MG63 (cell line): ENCODE results near the gene TLR9. TPM values are rescaled to one million over a fixed set of nuclear protein-coding genes. Genes with fewer than 3 reads are reported as not detected.
"Not testable (repeated sequence)": the region's sequence is repeated elsewhere in the genome, so short reads cannot be mapped to it uniquely, and the experiment has no call there.

ENCODE experiments used
- DNase-seq: peaks from one replicate; pipeline ENCODE4 v3.0.0-alpha.2; 2020
- H3K27me3 ChIP-seq: fragments of 250-450 bp; sonication (Bioruptor Pico); 2 replicates; pipeline ENCODE4 v1.5.1; 2020; ENCODE audit warnings: mild to moderate bottlenecking, moderate library complexity
- H3K36me3 ChIP-seq: fragments of 250-450 bp; sonication (Bioruptor Pico); 2 replicates; pipeline ENCODE4 v1.5.1; 2020; ENCODE audit warnings: mild to moderate bottlenecking, moderate library complexity
- H3K4me3 ChIP-seq: fragments of 250-450 bp; sonication (Bioruptor Pico); 2 replicates; pipeline ENCODE4 v1.5.1; 2020; ENCODE audit warnings: mild to moderate bottlenecking, moderate library complexity
- H3K9me3 ChIP-seq: fragments of 250-450 bp; sonication (Bioruptor Pico); 2 replicates; pipeline ENCODE4 v1.5.1; 2020; ENCODE audit warnings: mild to moderate bottlenecking, moderate library complexity
- total RNA-seq: library from RNA; depleted of rRNA; stranded (reverse); fragments of >200 nt; shearing (Covaris generic); gene quantifications from 2 replicates; pipeline ENCODE4 v1.2.3, GENCODE V29; 2014; ENCODE audit warnings: low replicate concordance

TLR9 gene
- total RNA-seq, 1 experiment from 2014 or later, result not detected

DNA sequence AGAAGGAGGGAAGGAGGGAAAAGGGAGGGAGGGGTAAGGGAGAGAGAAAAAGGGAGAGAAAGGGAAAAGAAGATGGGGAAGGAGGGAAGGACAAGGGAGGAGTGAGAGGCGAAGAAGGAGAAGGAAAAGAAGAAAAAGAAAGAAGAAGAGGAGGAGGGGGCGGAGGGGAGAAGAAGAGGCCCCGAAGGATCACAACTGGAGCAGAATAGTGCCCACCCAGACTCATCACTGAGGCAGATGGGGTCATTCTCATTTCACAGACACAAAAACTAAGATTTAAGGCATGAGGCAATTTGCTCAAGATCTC, 30.2 kb downstream of the TLR9 start:
- Histone ChIP-seq H3K4me3 (no peak overlapping the region), H3K27me3 (no peaks in the 10 kb centered on the region), H3K36me3 (peaks cover 3% of the 10 kb centered on the region; the same call in 1 of the 2 replicates), H3K9me3 (no peaks in the 10 kb centered on the region)
- DNase-seq, result no peak

GRCh38 chr3:52194485-52195290, 30.8 kb downstream of the TLR9 start:
- peaks cover 3% of the 10 kb centered on the region; the same call in 1 of the 2 replicates for H3K36me3 ChIP-seq
- H3K27me3 ChIP-seq, result no peaks in the 10 kb centered on the region
- DNase-seq, result no peak

DNA sequence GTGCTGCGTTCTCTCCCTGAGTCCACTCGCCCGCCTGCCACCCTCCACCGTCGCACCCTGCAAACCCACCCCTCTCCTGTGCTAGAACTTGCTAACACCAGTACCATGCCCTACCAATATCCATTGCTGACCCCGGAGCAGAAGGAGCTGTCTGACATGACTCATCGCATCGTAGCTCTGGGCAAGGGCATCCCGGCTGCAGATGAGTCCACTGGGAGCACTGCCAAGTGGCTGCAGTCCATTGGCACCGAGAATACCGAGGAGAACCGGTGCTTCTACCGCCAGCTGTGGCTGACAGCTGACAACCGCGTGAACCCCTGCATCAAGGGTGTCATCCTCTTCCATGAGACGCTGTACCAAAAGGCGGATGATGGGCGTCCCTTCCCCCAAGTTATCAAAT, 32.4 kb downstream of the TLR9 start:
- Histone ChIP-seq H3K36me3 (no peaks in the 10 kb centered on the region), H3K27me3 (no peaks in the 10 kb centered on the region), H3K9me3 (no peaks in the 10 kb centered on the region), H3K4me3 (no peak overlapping the region)
- DNase-seq, result peak; percentile 92

More at GRCh38 chr3:52194485-52195290, 30.8 kb downstream of the TLR9 start:
- no peaks in the 10 kb centered on the region for H3K9me3 ChIP-seq
- H3K4me3 ChIP-seq, result no peak overlapping the region

GRCh38 chr3:52191663-52192062, 33.8 kb downstream of the TLR9 start:
- Histone ChIP-seq H3K36me3 (no peaks in the 10 kb centered on the region), H3K4me3 (no peak overlapping the region), H3K9me3 (no peaks in the 10 kb centered on the region), H3K27me3 (no peaks in the 10 kb centered on the region)
- DNase-seq, result no peak

- no peaks in the 10 kb centered on the region for H3K36me3 ChIP-seq
- no peak overlapping the region for H3K4me3 ChIP-seq
- peak; percentile 86 for DNase-seq
- no peaks in the 10 kb centered on the region for H3K27me3 ChIP-seq
- no peaks in the 10 kb centered on the region for H3K9me3 ChIP-seq
These were observed 35.0 kb downstream of the TLR9 start for GRCh38 chr3:52190294-52191074.

GRCh38 chr3:52188556-52188955, 36.9 kb downstream of the TLR9 start:
- DNase-seq, result no peak
- no peaks in the 10 kb centered on the region for H3K27me3 ChIP-seq
- no peak overlapping the region for H3K4me3 ChIP-seq
- no peaks in the 10 kb centered on the region for H3K9me3 ChIP-seq
- no peaks in the 10 kb centered on the region for H3K36me3 ChIP-seq

GRCh38 chr3:52186729-52187128, 38.7 kb downstream of the TLR9 start:
- Histone ChIP-seq H3K27me3 (no peaks in the 10 kb centered on the region), H3K36me3 (no peaks in the 10 kb centered on the region), H3K9me3 (no peaks in the 10 kb centered on the region), H3K4me3 (no peak overlapping the region)
- no peak for DNase-seq

- H3K36me3 ChIP-seq, result no peaks in the 10 kb centered on the region
- DNase-seq, result no peak
- H3K9me3 ChIP-seq, result no peaks in the 10 kb centered on the region
- no peaks in the 10 kb centered on the region for H3K27me3 ChIP-seq
- H3K4me3 ChIP-seq, result no peak overlapping the region
These were observed 39.6 kb downstream of the TLR9 start for GRCh38 chr3:52185837-52186236.

DNA sequence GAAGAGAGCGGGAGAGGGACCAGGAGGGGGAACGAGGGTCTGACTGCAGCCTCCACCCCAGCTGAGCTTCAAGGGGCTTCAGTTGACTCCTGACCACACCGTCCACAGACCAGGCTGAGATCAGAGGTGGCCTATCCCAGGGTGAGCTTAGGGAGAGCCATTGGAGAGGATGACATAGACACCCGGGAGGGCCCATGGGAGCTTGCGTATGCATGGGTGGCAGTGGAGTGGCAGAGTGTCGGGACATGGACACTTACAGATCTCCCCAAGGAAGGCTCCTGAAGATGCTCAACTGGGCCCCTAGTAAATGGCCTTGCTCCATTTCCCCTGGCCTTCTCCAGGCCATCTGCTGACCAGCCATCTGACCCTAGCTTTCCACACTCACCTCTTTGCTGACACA, 40.1 kb downstream of the TLR9 start:
- Histone ChIP-seq H3K27me3 (no peaks in the 10 kb centered on the region), H3K36me3 (no peaks in the 10 kb centered on the region), H3K9me3 (no peaks in the 10 kb centered on the region), H3K4me3 (no peak overlapping the region)
- no peak for DNase-seq

DNA sequence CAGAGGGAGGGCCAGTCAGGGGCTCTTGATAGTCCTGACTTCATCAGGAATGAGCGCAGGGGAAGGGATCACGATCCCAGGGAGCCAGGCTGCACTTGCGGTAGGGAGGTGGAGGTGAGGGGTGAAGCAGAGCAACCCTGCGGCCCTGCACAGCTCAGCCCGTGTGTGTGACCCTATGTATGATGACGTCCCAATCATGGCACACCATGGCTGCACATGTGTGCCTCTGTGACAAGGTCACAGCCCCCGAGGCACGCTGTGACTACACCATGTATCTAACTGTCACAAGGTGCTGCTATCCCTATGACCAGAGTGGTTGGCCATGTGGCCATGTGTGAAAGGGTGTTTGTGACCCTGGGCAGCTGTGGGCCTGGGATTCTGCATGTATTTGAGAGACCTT, 40.8 kb downstream of the TLR9 start:
- no peaks in the 10 kb centered on the region for H3K27me3 ChIP-seq
- H3K9me3 ChIP-seq, result no peaks in the 10 kb centered on the region
- DNase-seq, result no peak
- H3K36me3 ChIP-seq, result no peaks in the 10 kb centered on the region
- H3K4me3 ChIP-seq, result no peak overlapping the region

- no peak for DNase-seq
- Histone ChIP-seq H3K27me3 (no peaks in the 10 kb centered on the region), H3K4me3 (no peak overlapping the region), H3K36me3 (no peaks in the 10 kb centered on the region), H3K9me3 (no peaks in the 10 kb centered on the region)
These were observed 41.5 kb downstream of the TLR9 start for GRCh38 chr3:52183786-52184445.

DNA sequence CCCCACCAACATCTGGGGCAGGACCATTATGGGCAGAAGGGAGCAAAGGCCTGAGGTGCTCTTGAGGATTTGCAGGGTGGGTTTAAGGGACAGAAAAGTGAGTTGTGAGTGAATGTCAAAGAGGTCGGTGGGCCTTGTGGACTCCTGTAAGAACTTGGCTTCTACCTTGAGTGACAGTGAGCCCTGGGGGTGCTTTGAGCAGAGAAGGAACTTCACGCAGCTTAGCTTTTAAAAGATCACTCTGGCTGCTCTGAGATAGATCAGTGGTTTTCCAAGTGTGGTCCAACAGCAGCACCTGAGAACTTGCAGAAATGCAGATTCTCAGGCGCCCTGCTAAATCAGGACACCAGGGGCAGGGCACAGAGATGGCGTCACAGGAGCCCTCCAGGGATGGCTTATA, 42.8 kb downstream of the TLR9 start:
- no peaks in the 10 kb centered on the region for H3K27me3 ChIP-seq
- no peaks in the 10 kb centered on the region for H3K9me3 ChIP-seq
- no peak overlapping the region for H3K4me3 ChIP-seq
- no peaks in the 10 kb centered on the region for H3K36me3 ChIP-seq
- DNase-seq, result no peak

GRCh38 chr3:52182196-52182595, 43.2 kb downstream of the TLR9 start:
- no peaks in the 10 kb centered on the region for H3K9me3 ChIP-seq
- DNase-seq, result no peak
- no peaks in the 10 kb centered on the region for H3K27me3 ChIP-seq

GRCh38 chr3:52181543-52181942, 43.9 kb downstream of the TLR9 start:
- peak; percentile 30 for DNase-seq
- Histone ChIP-seq H3K27me3 (no peaks in the 10 kb centered on the region), H3K36me3 (no peaks in the 10 kb centered on the region), H3K9me3 (no peaks in the 10 kb centered on the region), H3K4me3 (no peak overlapping the region)

More at GRCh38 chr3:52182196-52182595, 43.2 kb downstream of the TLR9 start:
- H3K36me3 ChIP-seq, result no peaks in the 10 kb centered on the region
- no peak overlapping the region for H3K4me3 ChIP-seq

GRCh38 chr3:52178537-52178936, 46.9 kb downstream of the TLR9 start:
- H3K27me3 ChIP-seq, result no peaks in the 10 kb centered on the region
- no peaks in the 10 kb centered on the region for H3K9me3 ChIP-seq
- H3K36me3 ChIP-seq, result no peaks in the 10 kb centered on the region
- no peak overlapping the region for H3K4me3 ChIP-seq
- DNase-seq, result no peak

DNA sequence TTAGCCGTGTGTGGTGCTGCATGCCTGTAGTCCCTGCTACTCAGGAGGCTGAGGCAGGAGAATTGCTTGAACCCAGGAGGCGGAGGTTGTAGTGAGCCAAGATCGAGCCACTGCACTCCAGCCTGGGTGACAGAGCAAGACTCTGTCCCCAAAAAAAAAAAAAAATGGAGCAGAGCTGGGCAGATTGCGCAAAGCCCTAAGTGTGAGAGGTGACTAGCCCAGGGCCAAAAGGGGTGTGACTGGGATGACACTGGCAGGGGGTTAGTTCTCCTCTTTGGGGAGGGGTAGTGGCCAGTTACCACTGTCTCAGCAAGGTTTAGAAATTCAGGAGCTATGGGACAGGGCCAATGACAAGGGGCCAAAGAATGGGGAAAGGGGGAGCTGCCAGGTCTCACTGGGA, 47.3 kb downstream of the TLR9 start:
- H3K9me3 ChIP-seq, H3K27me3 ChIP-seq, H3K4me3 ChIP-seq, H3K36me3 ChIP-seq, DNase-seq: not testable (repeated sequence)

DNA sequence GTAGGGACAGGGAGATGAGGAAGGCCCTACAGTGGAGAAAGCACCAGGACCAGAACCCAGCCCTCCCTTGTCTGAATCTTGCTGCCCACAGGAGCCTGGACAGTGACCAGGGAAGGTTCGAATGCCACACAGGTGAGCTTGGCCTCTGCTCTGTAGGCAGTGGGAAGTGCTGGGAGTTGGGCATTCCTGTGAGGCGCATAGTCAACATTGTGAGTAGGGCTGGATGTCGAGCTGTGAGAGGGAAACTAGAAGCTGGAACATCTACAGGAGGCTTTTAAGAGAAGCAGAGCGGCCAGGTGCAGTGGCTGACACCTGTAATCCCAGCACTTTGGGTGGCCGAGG, 47.8 kb downstream of the TLR9 start:
- no peaks in the 10 kb centered on the region for H3K27me3 ChIP-seq
- DNase-seq, result no peak
- H3K9me3 ChIP-seq, result no peaks in the 10 kb centered on the region
- no peaks in the 10 kb centered on the region for H3K36me3 ChIP-seq
- no peak overlapping the region for H3K4me3 ChIP-seq
